Skeletal muscle satellite cell (primary cell): Measurements from ENCODE around the gene ERAL1.
"Not testable (repeated sequence)": the region's sequence is repeated elsewhere in the genome, so short reads cannot be mapped to it uniquely, and the experiment has no call there.

ENCODE experiments used
- H3K27me3 ChIP-seq: 2 replicates; pipeline ENCODE4 v1.7.0; 2013; ENCODE audit warnings: low read length; ENCODE audit not compliant: control insufficient read depth, insufficient read depth
- H3K36me3 ChIP-seq: 2 replicates; pipeline ENCODE4 v1.7.0; 2013; ENCODE audit warnings: mild to moderate bottlenecking, control low read depth, low read length; ENCODE audit not compliant: insufficient read depth
- H3K4me1 ChIP-seq: 2 replicates; pipeline ENCODE4 v1.7.0; 2013; ENCODE audit warnings: low read length; ENCODE audit not compliant: control insufficient read depth, insufficient read depth
- H3K4me2 ChIP-seq: 2 replicates; pipeline ENCODE4 v1.7.0; 2013; ENCODE audit warnings: mild to moderate bottlenecking, low read length
- H3K4me3 ChIP-seq: 2 replicates; pipeline ENCODE4 v1.7.0; 2013; ENCODE audit warnings: low read length
- H3K9ac ChIP-seq: 2 replicates; pipeline ENCODE4 v1.7.0; 2013; ENCODE audit warnings: mild to moderate bottlenecking, low read depth, low read length, moderate library complexity
- H3K9me3 ChIP-seq: replicated peaks from 2 replicates; pipeline ENCODE4 v1.7.0; 2013; ENCODE audit warnings: mild to moderate bottlenecking, control low read depth, low read length

ERAL1 gene

GRCh38 chr17:28867276-28867675 is 12.5 kb downstream of the ERAL1 start:
- no peak overlapping the region for H3K9ac ChIP-seq
- H3K36me3 ChIP-seq: no peaks in the 10 kb centered on the region
- no peaks in the 10 kb centered on the region for H3K9me3 ChIP-seq
- H3K27me3 ChIP-seq: no peaks in the 10 kb centered on the region
- no peak overlapping the region for H3K4me3 ChIP-seq
- H3K4me1 ChIP-seq: peaks cover 9% of the 10 kb centered on the region
- H3K4me2 ChIP-seq: no peak overlapping the region

GRCh38 chr17:28871056-28871579 is 16.3 kb downstream of the ERAL1 start:
- no peak overlapping the region for H3K4me2 ChIP-seq
- H3K4me3 ChIP-seq: no peak overlapping the region
- no peak overlapping the region for H3K9ac ChIP-seq
- H3K9me3 ChIP-seq: no peaks in the 10 kb centered on the region
- peaks cover 1% of the 10 kb centered on the region for H3K4me1 ChIP-seq
- no peaks in the 10 kb centered on the region for H3K27me3 ChIP-seq
- no peaks in the 10 kb centered on the region for H3K36me3 ChIP-seq

- Histone ChIP-seq H3K27me3 (no peaks in the 10 kb centered on the region), H3K4me1 (peaks cover 3% of the 10 kb centered on the region), H3K9ac (no peak overlapping the region), H3K9me3 (no peaks in the 10 kb centered on the region), H3K36me3 (no peaks in the 10 kb centered on the region), H3K4me3 (no peak overlapping the region), H3K4me2 (no peak overlapping the region)
Measured at GRCh38 chr17:28873839-28874238, 19.0 kb downstream of the ERAL1 start.

- Histone ChIP-seq H3K9ac (no peak overlapping the region), H3K4me2 (no peak overlapping the region), H3K4me1 (peaks cover 3% of the 10 kb centered on the region), H3K27me3 (no peaks in the 10 kb centered on the region), H3K9me3 (no peaks in the 10 kb centered on the region), H3K36me3 (peaks cover 7% of the 10 kb centered on the region), H3K4me3 (no peak overlapping the region)
Measured at GRCh38 chr17:28874750-28875149, 19.9 kb downstream of the ERAL1 start.

- no peak overlapping the region for H3K4me2 ChIP-seq
- no peak overlapping the region for H3K9ac ChIP-seq
- no peak overlapping the region for H3K4me3 ChIP-seq
- H3K9me3 ChIP-seq: no peaks in the 10 kb centered on the region
- H3K36me3 ChIP-seq: peaks cover 18% of the 10 kb centered on the region
- H3K27me3 ChIP-seq: no peaks in the 10 kb centered on the region
- peaks cover 3% of the 10 kb centered on the region for H3K4me1 ChIP-seq
Measured at GRCh38 chr17:28875848-28876550, 21.2 kb downstream of the ERAL1 start.

- H3K36me3 ChIP-seq: peaks cover 28% of the 10 kb centered on the region
- H3K4me1 ChIP-seq, H3K4me3 ChIP-seq, H3K9me3 ChIP-seq, H3K4me2 ChIP-seq, H3K9ac ChIP-seq, H3K27me3 ChIP-seq: not testable (repeated sequence)
Measured at GRCh38 chr17:28877150-28877711, 22.4 kb downstream of the ERAL1 start.

GRCh38 chr17:28878158-28878910 is 23.5 kb downstream of the ERAL1 start:
- no peak overlapping the region for H3K4me3 ChIP-seq
- peaks cover 28% of the 10 kb centered on the region for H3K36me3 ChIP-seq
- H3K27me3 ChIP-seq: no peaks in the 10 kb centered on the region
- peaks cover 3% of the 10 kb centered on the region for H3K4me1 ChIP-seq
- H3K9me3 ChIP-seq: no peaks in the 10 kb centered on the region
- no peak overlapping the region for H3K4me2 ChIP-seq
- no peak overlapping the region for H3K9ac ChIP-seq

GRCh38 chr17:28878981-28879380 is 24.2 kb downstream of the ERAL1 start:
- Histone ChIP-seq H3K4me1 (peaks cover 3% of the 10 kb centered on the region), H3K4me3 (no peak overlapping the region), H3K36me3 (peaks cover 28% of the 10 kb centered on the region), H3K27me3 (no peaks in the 10 kb centered on the region), H3K4me2 (no peak overlapping the region), H3K9me3 (no peaks in the 10 kb centered on the region), H3K9ac (no peak overlapping the region)

- Histone ChIP-seq H3K4me1 (peaks cover 3% of the 10 kb centered on the region), H3K4me2 (no peak overlapping the region), H3K4me3 (no peak overlapping the region), H3K9me3 (no peaks in the 10 kb centered on the region), H3K27me3 (no peaks in the 10 kb centered on the region), H3K9ac (no peak overlapping the region), H3K36me3 (peaks cover 33% of the 10 kb centered on the region)
Measured at GRCh38 chr17:28879886-28880571, 25.2 kb downstream of the ERAL1 start.

GRCh38 chr17:28880572-28880945 is 25.7 kb downstream of the ERAL1 start:
- Histone ChIP-seq H3K9me3 (no peaks in the 10 kb centered on the region), H3K27me3 (no peaks in the 10 kb centered on the region), H3K4me1 (peaks cover 3% of the 10 kb centered on the region), H3K9ac (no peak overlapping the region), H3K36me3 (peaks cover 33% of the 10 kb centered on the region), H3K4me3 (no peak overlapping the region), H3K4me2 (no peak overlapping the region)

GRCh38 chr17:28881533-28882056 is 26.8 kb downstream of the ERAL1 start:
- no peak overlapping the region for H3K4me2 ChIP-seq
- peaks cover 33% of the 10 kb centered on the region for H3K36me3 ChIP-seq
- no peaks in the 10 kb centered on the region for H3K9me3 ChIP-seq
- no peak overlapping the region for H3K9ac ChIP-seq
- H3K27me3 ChIP-seq: no peaks in the 10 kb centered on the region
- peaks cover 3% of the 10 kb centered on the region for H3K4me1 ChIP-seq
- no peak overlapping the region for H3K4me3 ChIP-seq
